Stomach (tissue), 4 donors: ENCODE data around the gene CCNT2.

Experiments used
- EP300 ChIP-seq: sonication (generic); formaldehyde crosslinking; IDR thresholded peaks from one replicate; pipeline ENCODE4 v1.6.1; 2017; ENCODE audit warnings: antibody characterized with exemption
- POLR2A ChIP-seq, 4 donors: fragments of 450-650 bp; IDR thresholded peaks; one replicate each; pipeline ENCODE4 v1.6.1; 2016; ENCODE audit warnings: antibody characterized with exemption in 4 of 4, control low read depth in 2 of 4, mild to moderate bottlenecking in 1 of 4, moderate library complexity in 1 of 4
- POLR2AphosphoS5 ChIP-seq, 3 donors: sonication (generic); formaldehyde crosslinking; IDR thresholded peaks; one replicate each; pipeline ENCODE4 v1.6.1; 2016; ENCODE audit warnings: antibody characterized with exemption in 3 of 3

DNA sequence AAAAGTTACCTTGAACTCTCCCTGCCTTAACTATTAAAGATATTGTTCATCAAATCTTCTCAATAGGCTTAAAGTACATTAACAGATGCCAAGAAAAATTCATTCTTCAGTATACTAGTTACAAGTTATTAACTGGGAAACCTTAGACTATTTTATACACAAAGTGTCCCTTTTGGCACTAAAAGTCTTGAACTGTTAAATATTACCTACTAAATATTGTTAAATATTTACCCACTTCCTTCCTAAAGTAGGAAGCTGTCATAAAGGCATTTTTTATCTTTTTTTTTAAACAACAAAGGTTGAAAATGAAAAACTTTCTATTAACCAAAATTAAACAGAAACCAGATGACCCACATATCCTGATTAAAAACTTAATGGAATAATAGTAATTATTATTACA lies 19.4 kb upstream of the CCNT2 start:
- TF ChIP-seq POLR2A (IDR thresholded peaks at IDR 0.05) (no peak), POLR2AphosphoS5 (IDR thresholded peaks at IDR 0.05) (no peak), EP300 (no peak)
